GM12878 (cell line): Measurements from ENCODE around the gene PDE9A.

Experiments
- BACH1 ChIP-seq: fragments of 450-650 bp; IDR thresholded peaks from 2 replicates; pipeline ENCODE4 v1.6.1; 2017; ENCODE audit warnings: mild to moderate bottlenecking, borderline replicate concordance
- CHD2 ChIP-seq: IDR thresholded peaks from 2 replicates; pipeline ENCODE4 v1.6.1; 2011; ENCODE audit warnings: low read depth, low read length, improper control_type of control experiment, borderline replicate concordance
- CREB1 ChIP-seq: IDR thresholded peaks from 2 replicates; pipeline ENCODE4 v1.6.1; 2012; ENCODE audit warnings: low read depth, mild to moderate bottlenecking, inconsistent platforms
- CTCF ChIP-seq, 3 experiments: IDR thresholded peaks in 2 of 3; conservative IDR thresholded peaks in 1 of 3; 2 replicates each; pipeline ENCODE4 v1.5.1; 2011; ENCODE audit warnings: low read depth in 3 of 3, low read length in 3 of 3, mild to moderate bottlenecking in 3 of 3, control low read depth in 2 of 3, moderate library complexity in 2 of 3, inconsistent platforms in 1 of 3, mixed read lengths in 1 of 3; ENCODE audit not compliant: control insufficient read depth in 2 of 3, insufficient read depth in 1 of 3; ENCODE audit errors: extremely low read depth in 1 of 3
- FOS ChIP-seq: IDR thresholded peaks from 3 replicates; pipeline ENCODE4 v1.6.1; 2011; ENCODE audit warnings: borderline replicate concordance; ENCODE audit not compliant: insufficient read length; ENCODE audit errors: extremely low read depth
- HDGF ChIP-seq: fragments of 450-650 bp; IDR thresholded peaks from 2 replicates; pipeline ENCODE4 v1.6.1; 2016; ENCODE audit warnings: antibody characterized with exemption
- MEF2A ChIP-seq: IDR thresholded peaks from 2 replicates; pipeline ENCODE4 v1.6.1; 2011; ENCODE audit warnings: low read depth, mild to moderate bottlenecking, low read length, moderate library complexity; ENCODE audit not compliant: insufficient read depth
- MYC ChIP-seq: IDR thresholded peaks from 2 replicates; pipeline ENCODE4 v1.6.1; 2011; ENCODE audit warnings: mild to moderate bottlenecking, low read length, moderate library complexity, inconsistent platforms; ENCODE audit not compliant: insufficient read depth, insufficient replicate concordance, insufficient read length, severe bottlenecking
- POLR2A ChIP-seq: IDR thresholded peaks from 2 replicates; pipeline ENCODE4 v1.6.1; 2011; ENCODE audit warnings: low read depth, mild to moderate bottlenecking, low read length
- RUNX3 ChIP-seq: IDR thresholded peaks from 2 replicates; pipeline ENCODE4 v1.6.1; 2012; ENCODE audit warnings: low read length, inconsistent platforms
- SIN3A ChIP-seq: IDR thresholded peaks from 2 replicates; pipeline ENCODE4 v1.6.1; 2012; ENCODE audit warnings: low read depth, low read length, improper control_type of control experiment
- SKIL ChIP-seq: fragments of 450-650 bp; IDR thresholded peaks from 2 replicates; pipeline ENCODE4 v1.6.1; 2017; ENCODE audit warnings: mild to moderate bottlenecking, low read depth, inconsistent platforms; ENCODE audit not compliant: poor library complexity, severe bottlenecking
- STAT1 ChIP-seq: fragments of 450-650 bp; conservative IDR thresholded peaks from 2 replicates; pipeline ENCODE4 v1.6.1; 2014; ENCODE audit warnings: antibody characterized with exemption, mild to moderate bottlenecking

GRCh38 chr21:42759594-42759927 is 106.1 kb downstream of the PDE9A start:
- TF ChIP-seq BACH1 (no peak), POLR2A (no peak), CREB1 (no peak), CTCF (IDR thresholded peaks at IDR 0.05 in 2 of 3, conservative IDR thresholded peaks at IDR 0.05 in 1 of 3; ENCODE audit: control insufficient read depth in 2 of 3, extremely low read depth in 1 of 3, insufficient read depth in 1 of 3, low read depth in 3 of 3, low read length in 3 of 3) (no peak), HDGF (no peak), FOS (no peak), MEF2A (no peak), SKIL (no peak), RUNX3 (no peak), STAT1 (no peak), SIN3A (no peak), MYC (no peak), CHD2 (no peak)
